Endodermal cell (in vitro differentiated cells): ENCODE results near the gene NKX1-2. TPM values are rescaled to one million over a fixed set of nuclear protein-coding genes. Genes with fewer than 3 reads are reported as not detected.

Experiments used
- DNase-seq: peaks from one replicate; pipeline ENCODE4 v3.0.0-alpha.2; 2017
- H3K27ac ChIP-seq: 2 replicates; pipeline ENCODE4 v1.5.1; 2013; ENCODE audit warnings: mild to moderate bottlenecking, low read depth, low read length, moderate library complexity
- H3K27me3 ChIP-seq: 2 replicates; pipeline ENCODE4 v1.6.1; 2013; ENCODE audit warnings: mild to moderate bottlenecking, low read length, moderate library complexity; ENCODE audit not compliant: insufficient read depth, control insufficient read depth, poor library complexity, severe bottlenecking
- H3K36me3 ChIP-seq: 2 replicates; pipeline ENCODE4 v1.7.0; 2013; ENCODE audit warnings: mild to moderate bottlenecking, low read length, moderate library complexity; ENCODE audit not compliant: control insufficient read depth, insufficient read depth
- H3K4me1 ChIP-seq: one replicate; pipeline ENCODE4 v1.7.0; 2013; ENCODE audit warnings: low read length; ENCODE audit not compliant: control insufficient read depth, insufficient read depth
- H3K4me3 ChIP-seq: 2 replicates; pipeline ENCODE4 v1.5.1; 2013; ENCODE audit warnings: mild to moderate bottlenecking, low read length, moderate library complexity
- H3K9ac ChIP-seq: 2 replicates; pipeline ENCODE4 v1.6.1; 2013; ENCODE audit warnings: mild to moderate bottlenecking, low read length, moderate library complexity; ENCODE audit not compliant: poor library complexity, severe bottlenecking; ENCODE audit errors: extremely low read depth
- H3K9me3 ChIP-seq: 2 replicates; pipeline ENCODE4 v1.6.1; 2013; ENCODE audit warnings: mild to moderate bottlenecking, low read length, moderate library complexity; ENCODE audit not compliant: control insufficient read depth
- H3K27ac Mint-ChIP-seq: 2 replicates; pipeline ENCODE4 v1.8.0; 2020; ENCODE audit warnings: mixed read lengths
- H3K27me3 Mint-ChIP-seq: 2 replicates; pipeline ENCODE4 v1.8.0; 2021; ENCODE audit warnings: mild to moderate bottlenecking, mixed read lengths; ENCODE audit not compliant: insufficient read depth
- H3K36me3 Mint-ChIP-seq: 2 replicates; pipeline ENCODE4 v1.8.0; 2020; ENCODE audit warnings: low read depth, mixed read lengths
- H3K4me1 Mint-ChIP-seq: 2 replicates; pipeline ENCODE4 v1.8.0; 2020; ENCODE audit warnings: mixed read lengths
- H3K4me3 Mint-ChIP-seq: 2 replicates; pipeline ENCODE4 v1.8.0; 2020; ENCODE audit warnings: mild to moderate bottlenecking, moderate library complexity, mixed read lengths
- H3K9me3 Mint-ChIP-seq: 2 replicates; pipeline ENCODE4 v1.8.0; 2020; ENCODE audit warnings: mild to moderate bottlenecking, mixed read lengths
- CTCF ChIP-seq: fragments of 200-600 bp; sonication (generic); conservative IDR thresholded peaks from 2 replicates; pipeline ENCODE4 v1.5.0; 2021; ENCODE audit warnings: antibody characterized with exemption, mild to moderate bottlenecking
- WGBS, 2 experiments: methylation state at CpG; one replicate each; pipeline versions ENCODE4 v1.1.5 to v1.1.7; 2013; ENCODE audit warnings: missing lambda C conversion rate in 2 of 2, mixed read lengths in 1 of 2; ENCODE audit not compliant: insufficient coverage in 1 of 2, insufficient read length in 1 of 2; 5-methylcytosine and 5-hydroxymethylcytosine counted together
- total RNA-seq, 2 donors: library from RNA; stranded (reverse); fragmentation: NEBNext Ultra II Directional in 1 of 2; extraction: Animal tissue kit (Norgen Biotek cat#: 25700) in 1 of 2; gene quantifications; 2 replicates in 1 of 2; 3 replicates in 1 of 2; pipeline ENCODE4 v1.2.1, GENCODE V29; 2021

NKX1-2 gene
- total RNA-seq, 2 donors from 2014 or later = 2.3 to 3.3 TPM

GRCh38 chr10:124425227-124425962, 24.4 kb downstream of the NKX1-2 start:
- Histone ChIP-seq H3K27me3 (no peaks in the 10 kb centered on the region), H3K4me3 (no peak overlapping the region), H3K9me3 (no peaks in the 10 kb centered on the region), H3K9ac (no peak overlapping the region), H3K27ac (no peak overlapping the region), H3K4me1 (no peaks in the 10 kb centered on the region), H3K36me3 (no peaks in the 10 kb centered on the region)
- no peak for TF ChIP-seq CTCF
- Mint-ChIP-seq H3K36me3 (no peaks in the 10 kb centered on the region), H3K27ac (no peak overlapping the region), H3K27me3 (peaks cover 16% of the 10 kb centered on the region), H3K9me3 (no peaks in the 10 kb centered on the region), H3K4me1 (no peaks in the 10 kb centered on the region), H3K4me3 (no peak overlapping the region)
- DNase-seq = no peak
- WGBS, 2 experiments = 90 to 95% methylated on average over 2 to 3 of the region's 4 CpGs

GRCh38 chr10:124423813-124424212, 26.0 kb downstream of the NKX1-2 start:
- 84 to 96% methylated on average over 3 to 5 of the region's 5 CpGs for WGBS, 2 experiments
- H3K27me3 ChIP-seq = peaks cover 7% of the 10 kb centered on the region
- no peak overlapping the region for H3K9ac ChIP-seq
- peaks cover 2% of the 10 kb centered on the region for H3K4me1 Mint-ChIP-seq
- no peaks in the 10 kb centered on the region for H3K36me3 Mint-ChIP-seq
- DNase-seq = no peak
- no peak overlapping the region for H3K4me3 ChIP-seq
- TF ChIP-seq CTCF = no peak
- H3K4me1 ChIP-seq = no peaks in the 10 kb centered on the region
- no peaks in the 10 kb centered on the region for H3K9me3 Mint-ChIP-seq
- no peaks in the 10 kb centered on the region for H3K9me3 ChIP-seq
- no peak overlapping the region for H3K27ac Mint-ChIP-seq
- H3K27ac ChIP-seq = no peak overlapping the region
- H3K27me3 Mint-ChIP-seq = peaks cover 27% of the 10 kb centered on the region
- no peaks in the 10 kb centered on the region for H3K36me3 ChIP-seq
- no peak overlapping the region for H3K4me3 Mint-ChIP-seq

- no peak overlapping the region for H3K27ac ChIP-seq
- Mint-ChIP-seq H3K4me1 (peaks cover 2% of the 10 kb centered on the region), H3K27me3 (peaks cover 27% of the 10 kb centered on the region), H3K9me3 (no peaks in the 10 kb centered on the region), H3K27ac (no peak overlapping the region), H3K36me3 (no peaks in the 10 kb centered on the region), H3K4me3 (no peak overlapping the region)
- H3K4me1 ChIP-seq = no peaks in the 10 kb centered on the region
- peaks cover 7% of the 10 kb centered on the region for H3K27me3 ChIP-seq
- H3K36me3 ChIP-seq = no peaks in the 10 kb centered on the region
- H3K9me3 ChIP-seq = no peaks in the 10 kb centered on the region
- TF ChIP-seq CTCF = no peak
- H3K4me3 ChIP-seq = no peak overlapping the region
- no peak overlapping the region for H3K9ac ChIP-seq
- DNase-seq = no peak
- WGBS, 2 experiments = 84 to 89% methylated on average over 9 to 12 of the region's 12 CpGs
Observed at GRCh38 chr10:124422742-124423141, 27.1 kb downstream of the NKX1-2 start.
